HG03159 (cell line): ENCODE data around the gene VWA8.
"Not testable (repeated sequence)": the region's sequence is repeated elsewhere in the genome, so short reads cannot be mapped to it uniquely, and the experiment has no call there.

Experiments used
- ATAC-seq: cut with Tn5 transposase; IDR thresholded peaks from one replicate; pipeline ENCODE4 v1.9.1; 2021; ENCODE audit warnings: mild to moderate bottlenecking, moderate library complexity; ENCODE audit not compliant: unreplicated experiment

Gene VWA8

GRCh38 chr13:41751734-41752445, 209.0 kb downstream of the VWA8 start:
- no peak for ATAC-seq

- ATAC-seq: no peak
Measured at GRCh38 chr13:41751277-41751676, 209.6 kb downstream of the VWA8 start.

GRCh38 chr13:41746259-41746658, 214.7 kb downstream of the VWA8 start:
- ATAC-seq: no peak

- ATAC-seq: not testable (repeated sequence)
Measured at GRCh38 chr13:41745496-41745895, 215.4 kb downstream of the VWA8 start.

GRCh38 chr13:41742917-41743552, 217.9 kb downstream of the VWA8 start:
- ATAC-seq: no peak

GRCh38 chr13:41740479-41740878, 220.4 kb downstream of the VWA8 start:
- no peak for ATAC-seq

- no peak for ATAC-seq
Measured at GRCh38 chr13:41722684-41723535, 238.0 kb downstream of the VWA8 start.

- ATAC-seq: no peak
Measured at GRCh38 chr13:41720839-41721561, 239.9 kb downstream of the VWA8 start.

GRCh38 chr13:41716236-41716635, 244.7 kb downstream of the VWA8 start:
- ATAC-seq: no peak

- no peak for ATAC-seq
Measured at GRCh38 chr13:41713405-41713804, 247.5 kb downstream of the VWA8 start.

GRCh38 chr13:41710771-41711170, 250.1 kb downstream of the VWA8 start:
- no peak for ATAC-seq

- ATAC-seq: no peak
Measured at GRCh38 chr13:41709511-41709910, 251.4 kb downstream of the VWA8 start.

- ATAC-seq: no peak
Measured at GRCh38 chr13:41708713-41709112, 252.2 kb downstream of the VWA8 start.

GRCh38 chr13:41707194-41707821, 253.6 kb downstream of the VWA8 start:
- no peak for ATAC-seq

- no peak for ATAC-seq
Measured at GRCh38 chr13:41706152-41706551, 254.8 kb downstream of the VWA8 start.

- no peak for ATAC-seq
Measured at GRCh38 chr13:41702540-41702939, 258.4 kb downstream of the VWA8 start.

GRCh38 chr13:41701676-41702075, 259.2 kb downstream of the VWA8 start:
- ATAC-seq: no peak

GRCh38 chr13:41700790-41701310, 260.1 kb downstream of the VWA8 start:
- no peak for ATAC-seq

GRCh38 chr13:41699759-41700158, 261.1 kb downstream of the VWA8 start:
- no peak for ATAC-seq

- ATAC-seq: no peak
Measured at GRCh38 chr13:41697578-41697977, 263.3 kb downstream of the VWA8 start.
